ENCODE measurements around the gene DOCK7. TPM values are rescaled to one million over a fixed set of nuclear protein-coding genes. Genes with fewer than 3 reads are reported as not detected.
A peak's percentile ranks its signal among the peaks of the same experiment; 100 is the strongest.

The DOCK7 gene, protein sequence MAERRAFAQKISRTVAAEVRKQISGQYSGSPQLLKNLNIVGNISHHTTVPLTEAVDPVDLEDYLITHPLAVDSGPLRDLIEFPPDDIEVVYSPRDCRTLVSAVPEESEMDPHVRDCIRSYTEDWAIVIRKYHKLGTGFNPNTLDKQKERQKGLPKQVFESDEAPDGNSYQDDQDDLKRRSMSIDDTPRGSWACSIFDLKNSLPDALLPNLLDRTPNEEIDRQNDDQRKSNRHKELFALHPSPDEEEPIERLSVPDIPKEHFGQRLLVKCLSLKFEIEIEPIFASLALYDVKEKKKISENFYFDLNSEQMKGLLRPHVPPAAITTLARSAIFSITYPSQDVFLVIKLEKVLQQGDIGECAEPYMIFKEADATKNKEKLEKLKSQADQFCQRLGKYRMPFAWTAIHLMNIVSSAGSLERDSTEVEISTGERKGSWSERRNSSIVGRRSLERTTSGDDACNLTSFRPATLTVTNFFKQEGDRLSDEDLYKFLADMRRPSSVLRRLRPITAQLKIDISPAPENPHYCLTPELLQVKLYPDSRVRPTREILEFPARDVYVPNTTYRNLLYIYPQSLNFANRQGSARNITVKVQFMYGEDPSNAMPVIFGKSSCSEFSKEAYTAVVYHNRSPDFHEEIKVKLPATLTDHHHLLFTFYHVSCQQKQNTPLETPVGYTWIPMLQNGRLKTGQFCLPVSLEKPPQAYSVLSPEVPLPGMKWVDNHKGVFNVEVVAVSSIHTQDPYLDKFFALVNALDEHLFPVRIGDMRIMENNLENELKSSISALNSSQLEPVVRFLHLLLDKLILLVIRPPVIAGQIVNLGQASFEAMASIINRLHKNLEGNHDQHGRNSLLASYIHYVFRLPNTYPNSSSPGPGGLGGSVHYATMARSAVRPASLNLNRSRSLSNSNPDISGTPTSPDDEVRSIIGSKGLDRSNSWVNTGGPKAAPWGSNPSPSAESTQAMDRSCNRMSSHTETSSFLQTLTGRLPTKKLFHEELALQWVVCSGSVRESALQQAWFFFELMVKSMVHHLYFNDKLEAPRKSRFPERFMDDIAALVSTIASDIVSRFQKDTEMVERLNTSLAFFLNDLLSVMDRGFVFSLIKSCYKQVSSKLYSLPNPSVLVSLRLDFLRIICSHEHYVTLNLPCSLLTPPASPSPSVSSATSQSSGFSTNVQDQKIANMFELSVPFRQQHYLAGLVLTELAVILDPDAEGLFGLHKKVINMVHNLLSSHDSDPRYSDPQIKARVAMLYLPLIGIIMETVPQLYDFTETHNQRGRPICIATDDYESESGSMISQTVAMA (N-terminal part only)
- 10 to 100 TPM; 40.4 to 53.7 (median 41.9) TPM for total RNA-seq
- long read RNA-seq, donor 1, full-length matches to known transcripts, result 8 of 14 reads
- long read RNA-seq, donor 1, partial matches to known transcripts, result 5 of 14 reads
- long read RNA-seq, donor 1, other reads (novel, unspliced or antisense), result 1 of 14 reads
- long read RNA-seq, donor 2, partial matches to known transcripts, result 1 of 5 reads
- long read RNA-seq, donor 2, other reads (novel, unspliced or antisense), result 1 of 5 reads

DNA sequence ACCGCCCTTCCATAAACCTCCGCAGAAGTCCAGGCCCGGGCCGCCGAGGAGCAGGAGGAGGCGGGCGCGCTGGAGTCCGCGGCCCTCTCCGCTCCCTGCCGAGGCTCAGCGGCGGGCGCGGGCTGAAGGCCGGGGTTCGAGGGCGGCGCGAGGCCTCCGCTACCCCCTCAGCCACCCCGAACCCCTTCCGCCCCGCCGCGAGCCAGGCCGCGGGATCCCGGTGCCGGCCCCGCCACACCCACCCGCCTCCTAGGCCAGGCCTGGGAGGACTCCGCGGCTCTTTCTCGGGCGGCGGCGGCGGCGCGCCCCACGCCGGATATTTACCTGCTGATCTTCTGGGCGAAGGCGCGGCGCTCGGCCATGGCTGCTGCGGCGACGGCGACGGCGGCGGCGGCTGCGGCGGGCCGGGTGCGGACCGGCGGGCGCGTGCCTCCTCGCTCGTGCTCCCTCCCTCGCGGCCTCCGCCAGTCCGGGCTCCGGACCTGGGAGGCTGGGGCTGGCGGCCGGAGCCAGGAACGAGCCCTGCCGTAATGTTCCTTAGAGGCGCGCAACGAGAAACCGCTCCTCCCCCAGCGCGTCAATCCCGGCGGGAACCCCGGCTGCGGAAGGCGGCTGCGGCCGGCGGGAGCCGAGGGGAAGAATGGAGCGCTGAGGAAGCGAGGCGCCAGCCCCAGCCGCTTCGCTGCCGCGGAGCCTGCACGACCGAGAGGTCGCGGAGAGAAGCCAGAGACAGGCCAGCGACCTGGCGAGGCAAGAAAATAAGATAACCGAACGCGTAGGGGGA, at the start of gene DOCK7:
Gene DOCK7 (minus strand): TSS at position 484 of the 784 bp plus-strand sequence. CDS start 122 bp downstream, at position 362.
- peak within 1 kb of the TSS; percentile 48 for H3K4me3 ChIP-seq
- TF ChIP-seq, protein P1, sequence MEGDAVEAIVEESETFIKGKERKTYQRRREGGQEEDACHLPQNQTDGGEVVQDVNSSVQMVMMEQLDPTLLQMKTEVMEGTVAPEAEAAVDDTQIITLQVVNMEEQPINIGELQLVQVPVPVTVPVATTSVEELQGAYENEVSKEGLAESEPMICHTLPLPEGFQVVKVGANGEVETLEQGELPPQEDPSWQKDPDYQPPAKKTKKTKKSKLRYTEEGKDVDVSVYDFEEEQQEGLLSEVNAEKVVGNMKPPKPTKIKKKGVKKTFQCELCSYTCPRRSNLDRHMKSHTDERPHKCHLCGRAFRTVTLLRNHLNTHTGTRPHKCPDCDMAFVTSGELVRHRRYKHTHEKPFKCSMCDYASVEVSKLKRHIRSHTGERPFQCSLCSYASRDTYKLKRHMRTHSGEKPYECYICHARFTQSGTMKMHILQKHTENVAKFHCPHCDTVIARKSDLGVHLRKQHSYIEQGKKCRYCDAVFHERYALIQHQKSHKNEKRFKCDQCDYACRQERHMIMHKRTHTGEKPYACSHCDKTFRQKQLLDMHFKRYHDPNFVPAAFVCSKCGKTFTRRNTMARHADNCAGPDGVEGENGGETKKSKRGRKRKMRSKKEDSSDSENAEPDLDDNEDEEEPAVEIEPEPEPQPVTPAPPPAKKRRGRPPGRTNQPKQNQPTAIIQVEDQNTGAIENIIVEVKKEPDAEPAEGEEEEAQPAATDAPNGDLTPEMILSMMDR (IDR thresholded peaks at IDR 0.05), result no peak
- intact Hi-C loops (cut with DNase I, micrococcal nuclease), result no loop called here
- H3K36me3 ChIP-seq (ENCODE audit: low read depth), result no peaks in the 10 kb centered on the region
- ATAC-seq (peak; percentile 87), DNase-seq (peak; percentile 84 to 90 (median 88))
- peaks cover 26% of the 10 kb centered on the region for H3K4me1 ChIP-seq (ENCODE audit: low read depth)
- H3K9me3 ChIP-seq, result no peaks in the 10 kb centered on the region

DNA sequence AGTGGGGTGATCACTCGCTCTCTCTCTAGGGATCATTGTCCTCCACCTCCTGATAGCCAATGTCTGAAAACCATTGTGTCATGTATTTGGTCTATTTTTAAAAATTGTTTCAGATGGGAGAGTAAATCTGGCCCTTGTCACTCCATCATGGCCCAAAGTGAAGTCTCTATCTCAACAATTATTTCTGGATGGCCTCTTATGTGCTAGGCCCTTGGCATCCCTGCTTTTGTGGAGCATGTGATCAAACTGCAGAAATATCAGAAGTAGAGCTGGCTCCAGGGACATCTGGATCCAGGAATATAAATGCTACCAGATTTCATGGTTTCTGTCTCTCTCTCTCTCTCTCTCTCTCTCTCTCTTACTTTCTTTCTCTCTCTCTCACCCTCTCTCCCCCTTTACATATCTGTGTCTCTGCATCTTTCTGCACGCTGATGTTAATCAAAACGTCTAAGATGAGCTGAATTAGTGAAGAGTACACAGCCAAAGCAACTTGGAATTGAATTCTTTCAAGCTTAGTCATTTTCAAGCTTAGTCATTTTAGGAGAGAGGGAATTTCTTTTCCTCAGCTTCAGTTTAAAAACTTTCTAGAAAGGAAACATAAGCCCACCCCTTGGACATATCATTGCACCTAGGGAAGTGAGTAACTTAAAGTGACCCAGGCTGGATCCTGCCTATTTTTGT, 47.4 kb upstream of the DOCK7 start:
- intact Hi-C loops (cut with DNase I, micrococcal nuclease), result no loop called here
- Histone ChIP-seq H3K36me3 (ENCODE audit: low read depth) (no peaks in the 10 kb centered on the region), H3K9me3 (no peaks in the 10 kb centered on the region), H3K4me3 (no peak overlapping the region), H3K4me1 (ENCODE audit: low read depth) (no peaks in the 10 kb centered on the region)
- DNase-seq (no peak), ATAC-seq (no peak)
- TF ChIP-seq, protein P1 (IDR thresholded peaks at IDR 0.05), result no peak

DNA sequence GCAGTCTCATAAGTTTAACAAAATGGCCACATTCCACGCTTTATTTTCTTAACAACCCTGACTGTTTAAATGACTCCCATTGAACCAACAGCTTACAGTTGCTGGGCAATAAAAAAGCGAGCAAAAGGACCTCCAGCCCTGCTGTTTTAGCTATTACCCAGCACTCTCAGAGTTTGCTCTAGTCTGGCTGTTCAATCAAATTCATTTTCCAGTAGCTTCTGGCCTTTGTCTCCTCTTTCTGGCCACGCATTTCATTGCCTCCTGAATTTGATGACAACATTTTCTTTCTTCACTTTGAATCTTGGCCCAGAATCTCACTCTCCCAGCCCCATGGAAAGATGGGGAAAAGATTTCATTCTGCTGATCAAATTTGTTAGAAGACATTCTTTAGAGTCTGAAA, 44.1 kb upstream of the DOCK7 start:
- intact Hi-C loops (cut with DNase I, micrococcal nuclease), result no loop called here

DNA sequence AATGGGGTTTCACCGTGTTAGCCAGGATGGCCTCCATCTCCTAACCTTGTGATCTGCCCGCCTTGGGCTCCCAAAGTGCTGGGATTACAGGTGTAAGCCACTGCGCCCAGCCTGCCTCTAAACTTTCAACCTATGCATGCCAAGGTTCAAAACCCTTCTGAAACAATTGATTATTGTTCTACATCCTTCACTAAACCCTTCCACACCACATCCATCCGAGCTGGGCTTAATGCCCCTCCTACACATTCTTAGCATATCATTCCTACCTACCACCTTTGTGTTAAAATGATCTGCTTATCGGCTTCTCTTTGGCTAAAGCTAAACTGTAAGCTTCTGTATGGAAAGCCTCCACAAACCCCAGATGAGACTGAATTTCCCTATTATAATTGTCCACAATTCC, 40.8 kb upstream of the DOCK7 start:
- H3K4me3 ChIP-seq, result no peak overlapping the region
- H3K4me1 ChIP-seq (ENCODE audit: low read depth), result peaks cover 19% of the 10 kb centered on the region
- H3K9me3 ChIP-seq, result no peaks in the 10 kb centered on the region
- no peaks in the 10 kb centered on the region for H3K36me3 ChIP-seq (ENCODE audit: low read depth)
- ATAC-seq (no peak), DNase-seq (no peak)
- intact Hi-C loops (cut with DNase I, micrococcal nuclease), result no loop called here
- TF ChIP-seq, protein P1 (IDR thresholded peaks at IDR 0.05), result no peak

More for the DNA sequence above, 44.1 kb upstream of the DOCK7 start:
- Histone ChIP-seq H3K4me1 (ENCODE audit: low read depth) (peaks cover 9% of the 10 kb centered on the region), H3K4me3 (no peak overlapping the region), H3K36me3 (ENCODE audit: low read depth) (no peaks in the 10 kb centered on the region), H3K9me3 (no peaks in the 10 kb centered on the region)
- TF ChIP-seq, protein P1 (IDR thresholded peaks at IDR 0.05), result no peak
- DNase-seq (peak in 1 of 3 donors; percentile 26), ATAC-seq (peak; percentile 86)

Measured in mucosa of descending colon (tissue), 3 donors.